HUES6 (cell line): ENCODE results near the gene AAR2.

Experiments
- H3K27ac ChIP-seq: 2 replicates; pipeline ENCODE4 v1.7.0; 2013; ENCODE audit warnings: low read depth, mild to moderate bottlenecking, low read length, inconsistent platforms
- H3K27me3 ChIP-seq: 2 replicates; pipeline ENCODE4 v1.6.1; 2013; ENCODE audit warnings: low read length; ENCODE audit not compliant: control insufficient read depth, insufficient read depth
- H3K36me3 ChIP-seq: 2 replicates; pipeline ENCODE4 v1.6.1; 2013; ENCODE audit warnings: low read length; ENCODE audit not compliant: control insufficient read depth, insufficient read depth
- H3K4me1 ChIP-seq: 2 replicates; pipeline ENCODE4 v1.6.1; 2013; ENCODE audit warnings: low read length; ENCODE audit not compliant: control insufficient read depth, insufficient read depth
- H3K4me3 ChIP-seq: 2 replicates; pipeline ENCODE4 v1.5.1; 2013; ENCODE audit warnings: low read depth, low read length
- H3K9ac ChIP-seq: one replicate; pipeline ENCODE4 v1.6.1; 2013; ENCODE audit warnings: mild to moderate bottlenecking, low read length
- H3K9me3 ChIP-seq: 2 replicates; pipeline ENCODE4 v1.6.1; 2013; ENCODE audit warnings: low read depth, low read length; ENCODE audit not compliant: control insufficient read depth, insufficient read depth

AAR2 gene

GRCh38 chr20:36305602-36306551, 69.6 kb downstream of the AAR2 start, which contains the start of gene DLGAP4:
Gene DLGAP4 (plus strand): TSS chr20:36306339. CDS start chr20:36431718, 125,379 bp downstream.
- Histone ChIP-seq H3K4me1 (peaks cover 9% of the 10 kb centered on the region; the same call in 1 of the 2 replicates), H3K4me3 (peak within 1 kb of the TSS; percentile 73), H3K27me3 (peaks cover 93% of the 10 kb centered on the region), H3K9me3 (no peaks in the 10 kb centered on the region), H3K9ac (no peak within 1 kb of the TSS), H3K27ac (no peak within 1 kb of the TSS), H3K36me3 (no peaks in the 10 kb centered on the region)
